GM23338 (cell line): ENCODE measurements around the gene MRPS22. TPM values are rescaled to one million over a fixed set of nuclear protein-coding genes. Genes with fewer than 3 reads are reported as not detected.

ENCODE experiments used
- ATAC-seq: fragments of 200-7000 bp; cut with Tn5 transposase; 3 replicates; pipeline ENCODE4 v1.9.1; 2020
- DNase-seq: peaks from one replicate; pipeline ENCODE4 v3.0.0-alpha.2; 2015; ENCODE audit warnings: low spot score
- H2AFZ ChIP-seq: fragments of 200-600 bp; sonication (generic); 2 replicates; pipeline ENCODE4 v1.8.0; 2016; ENCODE audit warnings: antibody characterized with exemption, mild to moderate bottlenecking, moderate library complexity
- H3F3A ChIP-seq: fragments of 200-600 bp; sonication (generic); replicated peaks from 2 replicates; pipeline ENCODE4 v1.8.0; 2017; ENCODE audit warnings: antibody characterized with exemption, mixed run types, low read depth
- H3K27ac ChIP-seq: fragments of 200-600 bp; sonication (generic); 2 replicates; pipeline ENCODE4 v1.6.1; 2016; ENCODE audit warnings: low read depth
- H3K27me3 ChIP-seq: fragments of 200-600 bp; sonication (generic); 2 replicates; pipeline ENCODE4 v1.8.0; 2016; ENCODE audit warnings: mild to moderate bottlenecking, mixed run types, moderate library complexity; ENCODE audit not compliant: insufficient read depth
- H3K36me3 ChIP-seq: fragments of 200-600 bp; sonication (generic); 2 replicates; pipeline ENCODE4 v1.8.0; 2016; ENCODE audit warnings: mild to moderate bottlenecking; ENCODE audit not compliant: insufficient read depth
- H3K4me1 ChIP-seq: fragments of 200-600 bp; sonication (generic); 2 replicates; pipeline ENCODE4 v1.8.0; 2016; ENCODE audit warnings: mild to moderate bottlenecking, moderate library complexity; ENCODE audit not compliant: insufficient read depth
- H3K4me2 ChIP-seq: fragments of 200-600 bp; sonication (generic); 2 replicates; pipeline ENCODE4 v1.7.1; 2017; ENCODE audit warnings: mixed run types
- H3K4me3 ChIP-seq: fragments of 200-600 bp; sonication (generic); 2 replicates; pipeline ENCODE4 v1.6.1; 2016; ENCODE audit warnings: mixed run types
- H3K79me2 ChIP-seq: fragments of 200-600 bp; sonication (generic); replicated peaks from 2 replicates; pipeline ENCODE4 v1.8.0; 2017; ENCODE audit warnings: mild to moderate bottlenecking; ENCODE audit not compliant: insufficient read depth
- H3K9me2 ChIP-seq: fragments of 200-600 bp; sonication (generic); 2 replicates; pipeline ENCODE4 v1.8.0; 2017; ENCODE audit not compliant: insufficient read depth
- H4K20me1 ChIP-seq: fragments of 200-600 bp; sonication (generic); replicated peaks from 2 replicates; pipeline ENCODE4 v1.8.0; 2017; ENCODE audit warnings: mild to moderate bottlenecking; ENCODE audit not compliant: insufficient read depth
- H3K27ac Mint-ChIP-seq: 2 replicates; pipeline ENCODE4 v1.8.0; 2020; ENCODE audit warnings: inconsistent platforms, mild to moderate bottlenecking, moderate library complexity, mixed read lengths
- H3K27me3 Mint-ChIP-seq: 3 replicates; pipeline ENCODE4 v1.8.0; 2022; ENCODE audit warnings: low read depth, mild to moderate bottlenecking, moderate library complexity, mixed read lengths, inconsistent platforms; ENCODE audit not compliant: insufficient read depth, poor library complexity
- H3K36me3 Mint-ChIP-seq: 3 replicates; pipeline ENCODE4 v1.8.0; 2021; ENCODE audit warnings: low read depth, mild to moderate bottlenecking, inconsistent platforms, moderate library complexity, mixed read lengths
- H3K4me1 Mint-ChIP-seq: 3 replicates; pipeline ENCODE4 v1.8.0; 2020; ENCODE audit warnings: mild to moderate bottlenecking, inconsistent platforms, mixed read lengths
- H3K4me3 Mint-ChIP-seq: 3 replicates; pipeline ENCODE4 v1.8.0; 2021; ENCODE audit warnings: moderate library complexity, mild to moderate bottlenecking, inconsistent platforms, mixed read lengths
- H3K9me3 Mint-ChIP-seq: 3 replicates; pipeline ENCODE4 v1.8.0; 2020; ENCODE audit warnings: moderate library complexity, mild to moderate bottlenecking, inconsistent platforms, mixed read lengths
- CREB1 ChIP-seq: fragments of 250-450 bp; sonication (Bioruptor Pico); IDR thresholded peaks from 2 replicates; pipeline ENCODE4 v1.5.0; 2020; ENCODE audit warnings: low read depth, mild to moderate bottlenecking, moderate library complexity
- EZH2 ChIP-seq: fragments of 200-600 bp; sonication (generic); IDR thresholded peaks from one replicate; pipeline ENCODE4 v1.8.0; 2017; ENCODE audit warnings: antibody characterized with exemption, mild to moderate bottlenecking, low read depth; ENCODE audit not compliant: unreplicated experiment
- EZH2phosphoT487 ChIP-seq: fragments of 200-600 bp; sonication (generic); IDR thresholded peaks from one replicate; pipeline ENCODE4 v1.8.1; 2018; ENCODE audit warnings: antibody characterized with exemption; ENCODE audit not compliant: unreplicated experiment
- JUNB ChIP-seq: IDR thresholded peaks from one replicate; pipeline ENCODE4 v1.6.1; 2016; ENCODE audit warnings: antibody characterized with exemption; ENCODE audit not compliant: unreplicated experiment
- NANOG ChIP-seq: IDR thresholded peaks from 2 replicates; pipeline ENCODE4 v1.6.1; 2016; ENCODE audit warnings: antibody characterized with exemption, borderline replicate concordance
- POLR2AphosphoS5 ChIP-seq: IDR thresholded peaks from 2 replicates; pipeline ENCODE4 v1.6.1; 2016; ENCODE audit warnings: antibody characterized with exemption, low read depth
- ZNF114 ChIP-seq: fragments of 250-450 bp; sonication (Bioruptor Pico); IDR thresholded peaks from 2 replicates; pipeline ENCODE4 v1.5.0; 2020; ENCODE audit warnings: mild to moderate bottlenecking, moderate library complexity
- ZNF331 ChIP-seq: fragments of 250-450 bp; sonication (Bioruptor Pico); IDR thresholded peaks from 2 replicates; pipeline ENCODE4 v1.5.0; 2020; ENCODE audit warnings: low read depth, mild to moderate bottlenecking, moderate library complexity
- polyA plus RNA-seq: library from polyadenylated mRNA; unstranded; fragments of >200 nt; fragmentation: Nextera tagmentation; extraction: Ambion mirVana; gene quantifications from 2 replicates; pipeline ENCODE4 v1.2.1, GENCODE V29; 2016
- total RNA-seq: library from RNA; depleted of rRNA; stranded (reverse); fragments of >200 nt; shearing (Covaris generic); gene quantifications from 2 replicates; pipeline ENCODE4 v1.2.3, GENCODE V29; 2014
- TF ChIP-seq, protein P1 (sequence below): IDR thresholded peaks from one replicate; pipeline ENCODE4 v1.6.1; 2018; ENCODE audit warnings: antibody characterized with exemption; ENCODE audit not compliant: unreplicated experiment
- TF ChIP-seq, protein P2 (sequence below): fragments of 250-450 bp; sonication (Bioruptor Pico); IDR thresholded peaks from 2 replicates; pipeline ENCODE4 v1.5.0; 2020; ENCODE audit warnings: mild to moderate bottlenecking, moderate library complexity
- TF ChIP-seq, protein P3 (sequence below), 2 experiments: fragments of 200-600 bp in 1 of 2; sonication (generic) in 1 of 2; conservative IDR thresholded peaks; 2 replicates each; pipeline versions ENCODE4 v1.5.1 to v1.6.1; 2016 to 2017; ENCODE audit warnings: antibody characterized with exemption in 2 of 2, low read depth in 2 of 2, mild to moderate bottlenecking in 2 of 2, moderate library complexity in 1 of 2

The MRPS22 gene
- total and polyA plus RNA-seq, 2 experiments from 2014 or later: 58.4 to 65.6 TPM

DNA sequence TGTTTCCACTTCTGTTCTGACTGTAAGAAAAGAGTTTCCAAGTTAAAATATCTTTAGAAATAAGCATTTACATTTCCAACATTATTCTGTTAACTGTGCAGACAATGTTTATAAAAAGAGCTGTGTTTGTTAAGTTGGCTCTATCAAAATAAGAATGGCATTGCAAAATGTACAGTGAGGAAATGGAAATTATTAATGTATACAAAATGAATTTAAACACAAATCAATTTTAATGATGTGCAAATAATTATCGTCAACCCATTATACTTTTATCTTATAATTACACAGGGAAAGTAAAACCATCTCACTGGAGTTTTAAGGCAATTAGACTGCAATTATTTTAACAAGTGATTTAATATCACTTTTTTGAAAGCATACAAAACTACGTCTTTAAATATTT lies 17.5 kb downstream of the MRPS22 start:
- Mint-ChIP-seq H3K9me3 (no peaks in the 10 kb centered on the region), H3K27ac (no peak overlapping the region), H3K36me3 (peaks cover 60% of the 10 kb centered on the region), H3K27me3 (peaks cover 1% of the 10 kb centered on the region), H3K4me1 (no peaks in the 10 kb centered on the region), H3K4me3 (no peak overlapping the region)
- TF ChIP-seq, protein P1, sequence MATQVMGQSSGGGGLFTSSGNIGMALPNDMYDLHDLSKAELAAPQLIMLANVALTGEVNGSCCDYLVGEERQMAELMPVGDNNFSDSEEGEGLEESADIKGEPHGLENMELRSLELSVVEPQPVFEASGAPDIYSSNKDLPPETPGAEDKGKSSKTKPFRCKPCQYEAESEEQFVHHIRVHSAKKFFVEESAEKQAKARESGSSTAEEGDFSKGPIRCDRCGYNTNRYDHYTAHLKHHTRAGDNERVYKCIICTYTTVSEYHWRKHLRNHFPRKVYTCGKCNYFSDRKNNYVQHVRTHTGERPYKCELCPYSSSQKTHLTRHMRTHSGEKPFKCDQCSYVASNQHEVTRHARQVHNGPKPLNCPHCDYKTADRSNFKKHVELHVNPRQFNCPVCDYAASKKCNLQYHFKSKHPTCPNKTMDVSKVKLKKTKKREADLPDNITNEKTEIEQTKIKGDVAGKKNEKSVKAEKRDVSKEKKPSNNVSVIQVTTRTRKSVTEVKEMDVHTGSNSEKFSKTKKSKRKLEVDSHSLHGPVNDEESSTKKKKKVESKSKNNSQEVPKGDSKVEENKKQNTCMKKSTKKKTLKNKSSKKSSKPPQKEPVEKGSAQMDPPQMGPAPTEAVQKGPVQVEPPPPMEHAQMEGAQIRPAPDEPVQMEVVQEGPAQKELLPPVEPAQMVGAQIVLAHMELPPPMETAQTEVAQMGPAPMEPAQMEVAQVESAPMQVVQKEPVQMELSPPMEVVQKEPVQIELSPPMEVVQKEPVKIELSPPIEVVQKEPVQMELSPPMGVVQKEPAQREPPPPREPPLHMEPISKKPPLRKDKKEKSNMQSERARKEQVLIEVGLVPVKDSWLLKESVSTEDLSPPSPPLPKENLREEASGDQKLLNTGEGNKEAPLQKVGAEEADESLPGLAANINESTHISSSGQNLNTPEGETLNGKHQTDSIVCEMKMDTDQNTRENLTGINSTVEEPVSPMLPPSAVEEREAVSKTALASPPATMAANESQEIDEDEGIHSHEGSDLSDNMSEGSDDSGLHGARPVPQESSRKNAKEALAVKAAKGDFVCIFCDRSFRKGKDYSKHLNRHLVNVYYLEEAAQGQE: no peak
- TF ChIP-seq, protein P2, sequence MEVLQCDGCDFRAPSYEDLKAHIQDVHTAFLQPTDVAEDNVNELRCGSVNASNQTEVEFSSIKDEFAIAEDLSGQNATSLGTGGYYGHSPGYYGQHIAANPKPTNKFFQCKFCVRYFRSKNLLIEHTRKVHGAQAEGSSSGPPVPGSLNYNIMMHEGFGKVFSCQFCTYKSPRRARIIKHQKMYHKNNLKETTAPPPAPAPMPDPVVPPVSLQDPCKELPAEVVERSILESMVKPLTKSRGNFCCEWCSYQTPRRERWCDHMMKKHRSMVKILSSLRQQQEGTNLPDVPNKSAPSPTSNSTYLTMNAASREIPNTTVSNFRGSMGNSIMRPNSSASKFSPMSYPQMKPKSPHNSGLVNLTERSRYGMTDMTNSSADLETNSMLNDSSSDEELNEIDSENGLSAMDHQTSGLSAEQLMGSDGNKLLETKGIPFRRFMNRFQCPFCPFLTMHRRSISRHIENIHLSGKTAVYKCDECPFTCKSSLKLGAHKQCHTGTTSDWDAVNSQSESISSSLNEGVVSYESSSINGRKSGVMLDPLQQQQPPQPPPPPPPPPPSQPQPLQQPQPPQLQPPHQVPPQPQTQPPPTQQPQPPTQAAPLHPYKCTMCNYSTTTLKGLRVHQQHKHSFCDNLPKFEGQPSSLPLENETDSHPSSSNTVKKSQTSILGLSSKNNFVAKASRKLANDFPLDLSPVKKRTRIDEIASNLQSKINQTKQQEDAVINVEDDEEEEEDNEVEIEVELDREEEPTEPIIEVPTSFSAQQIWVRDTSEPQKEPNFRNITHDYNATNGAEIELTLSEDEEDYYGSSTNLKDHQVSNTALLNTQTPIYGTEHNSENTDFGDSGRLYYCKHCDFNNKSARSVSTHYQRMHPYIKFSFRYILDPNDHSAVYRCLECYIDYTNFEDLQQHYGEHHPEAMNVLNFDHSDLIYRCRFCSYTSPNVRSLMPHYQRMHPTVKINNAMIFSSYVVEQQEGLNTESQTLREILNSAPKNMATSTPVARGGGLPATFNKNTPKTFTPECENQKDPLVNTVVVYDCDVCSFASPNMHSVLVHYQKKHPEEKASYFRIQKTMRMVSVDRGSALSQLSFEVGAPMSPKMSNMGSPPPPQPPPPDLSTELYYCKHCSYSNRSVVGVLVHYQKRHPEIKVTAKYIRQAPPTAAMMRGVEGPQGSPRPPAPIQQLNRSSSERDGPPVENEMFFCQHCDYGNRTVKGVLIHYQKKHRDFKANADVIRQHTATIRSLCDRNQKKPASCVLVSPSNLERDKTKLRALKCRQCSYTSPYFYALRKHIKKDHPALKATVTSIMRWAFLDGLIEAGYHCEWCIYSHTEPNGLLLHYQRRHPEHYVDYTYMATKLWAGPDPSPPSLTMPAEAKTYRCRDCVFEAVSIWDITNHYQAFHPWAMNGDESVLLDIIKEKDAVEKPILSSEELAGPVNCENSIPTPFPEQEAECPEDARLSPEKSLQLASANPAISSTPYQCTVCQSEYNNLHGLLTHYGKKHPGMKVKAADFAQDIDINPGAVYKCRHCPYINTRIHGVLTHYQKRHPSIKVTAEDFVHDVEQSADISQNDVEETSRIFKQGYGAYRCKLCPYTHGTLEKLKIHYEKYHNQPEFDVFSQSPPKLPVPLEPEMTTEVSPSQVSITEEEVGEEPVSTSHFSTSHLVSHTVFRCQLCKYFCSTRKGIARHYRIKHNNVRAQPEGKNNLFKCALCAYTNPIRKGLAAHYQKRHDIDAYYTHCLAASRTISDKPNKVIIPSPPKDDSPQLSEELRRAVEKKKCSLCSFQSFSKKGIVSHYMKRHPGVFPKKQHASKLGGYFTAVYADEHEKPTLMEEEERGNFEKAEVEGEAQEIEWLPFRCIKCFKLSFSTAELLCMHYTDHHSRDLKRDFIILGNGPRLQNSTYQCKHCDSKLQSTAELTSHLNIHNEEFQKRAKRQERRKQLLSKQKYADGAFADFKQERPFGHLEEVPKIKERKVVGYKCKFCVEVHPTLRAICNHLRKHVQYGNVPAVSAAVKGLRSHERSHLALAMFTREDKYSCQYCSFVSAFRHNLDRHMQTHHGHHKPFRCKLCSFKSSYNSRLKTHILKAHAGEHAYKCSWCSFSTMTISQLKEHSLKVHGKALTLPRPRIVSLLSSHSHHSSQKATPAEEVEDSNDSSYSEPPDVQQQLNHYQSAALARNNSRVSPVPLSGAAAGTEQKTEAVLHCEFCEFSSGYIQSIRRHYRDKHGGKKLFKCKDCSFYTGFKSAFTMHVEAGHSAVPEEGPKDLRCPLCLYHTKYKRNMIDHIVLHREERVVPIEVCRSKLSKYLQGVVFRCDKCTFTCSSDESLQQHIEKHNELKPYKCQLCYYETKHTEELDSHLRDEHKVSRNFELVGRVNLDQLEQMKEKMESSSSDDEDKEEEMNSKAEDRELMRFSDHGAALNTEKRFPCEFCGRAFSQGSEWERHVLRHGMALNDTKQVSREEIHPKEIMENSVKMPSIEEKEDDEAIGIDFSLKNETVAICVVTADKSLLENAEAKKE (CRISPR knock-in tag): no peak
- TF ChIP-seq NANOG (no peak), EZH2 (no peak), ZNF331 (CRISPR knock-in tag) (no peak), ZNF114 (CRISPR knock-in tag) (no peak), EZH2phosphoT487 (no peak), POLR2AphosphoS5 (no peak), CREB1 (no peak), JUNB (no peak)
- TF ChIP-seq, protein P3, sequence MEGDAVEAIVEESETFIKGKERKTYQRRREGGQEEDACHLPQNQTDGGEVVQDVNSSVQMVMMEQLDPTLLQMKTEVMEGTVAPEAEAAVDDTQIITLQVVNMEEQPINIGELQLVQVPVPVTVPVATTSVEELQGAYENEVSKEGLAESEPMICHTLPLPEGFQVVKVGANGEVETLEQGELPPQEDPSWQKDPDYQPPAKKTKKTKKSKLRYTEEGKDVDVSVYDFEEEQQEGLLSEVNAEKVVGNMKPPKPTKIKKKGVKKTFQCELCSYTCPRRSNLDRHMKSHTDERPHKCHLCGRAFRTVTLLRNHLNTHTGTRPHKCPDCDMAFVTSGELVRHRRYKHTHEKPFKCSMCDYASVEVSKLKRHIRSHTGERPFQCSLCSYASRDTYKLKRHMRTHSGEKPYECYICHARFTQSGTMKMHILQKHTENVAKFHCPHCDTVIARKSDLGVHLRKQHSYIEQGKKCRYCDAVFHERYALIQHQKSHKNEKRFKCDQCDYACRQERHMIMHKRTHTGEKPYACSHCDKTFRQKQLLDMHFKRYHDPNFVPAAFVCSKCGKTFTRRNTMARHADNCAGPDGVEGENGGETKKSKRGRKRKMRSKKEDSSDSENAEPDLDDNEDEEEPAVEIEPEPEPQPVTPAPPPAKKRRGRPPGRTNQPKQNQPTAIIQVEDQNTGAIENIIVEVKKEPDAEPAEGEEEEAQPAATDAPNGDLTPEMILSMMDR (conservative IDR thresholded peaks at IDR 0.05; ENCODE audit: low read depth in 2 of 2): no peak
- H3K4me2 ChIP-seq: no peak overlapping the region
- no peaks in the 10 kb centered on the region for H3F3A ChIP-seq
- H3K27ac ChIP-seq: no peak overlapping the region
- peaks cover 5% of the 10 kb centered on the region; the same call in 1 of the 2 replicates for H4K20me1 ChIP-seq
- H3K79me2 ChIP-seq: no peaks in the 10 kb centered on the region
- no peaks in the 10 kb centered on the region for H3K9me2 ChIP-seq
- DNase-seq (no peak), ATAC-seq (no peak)
- H3K36me3 ChIP-seq: peaks cover 45% of the 10 kb centered on the region
- no peak overlapping the region for H2AFZ ChIP-seq
- H3K4me1 ChIP-seq: no peaks in the 10 kb centered on the region
- no peaks in the 10 kb centered on the region for H3K27me3 ChIP-seq
- no peak overlapping the region for H3K4me3 ChIP-seq
